ENCODE data around the gene TPO. TPM values are rescaled to one million over a fixed set of nuclear protein-coding genes. Genes with fewer than 3 reads are reported as not detected.

Gene TPO
- total RNA-seq, 1 experiment from 2014 or later = not detected

DNA sequence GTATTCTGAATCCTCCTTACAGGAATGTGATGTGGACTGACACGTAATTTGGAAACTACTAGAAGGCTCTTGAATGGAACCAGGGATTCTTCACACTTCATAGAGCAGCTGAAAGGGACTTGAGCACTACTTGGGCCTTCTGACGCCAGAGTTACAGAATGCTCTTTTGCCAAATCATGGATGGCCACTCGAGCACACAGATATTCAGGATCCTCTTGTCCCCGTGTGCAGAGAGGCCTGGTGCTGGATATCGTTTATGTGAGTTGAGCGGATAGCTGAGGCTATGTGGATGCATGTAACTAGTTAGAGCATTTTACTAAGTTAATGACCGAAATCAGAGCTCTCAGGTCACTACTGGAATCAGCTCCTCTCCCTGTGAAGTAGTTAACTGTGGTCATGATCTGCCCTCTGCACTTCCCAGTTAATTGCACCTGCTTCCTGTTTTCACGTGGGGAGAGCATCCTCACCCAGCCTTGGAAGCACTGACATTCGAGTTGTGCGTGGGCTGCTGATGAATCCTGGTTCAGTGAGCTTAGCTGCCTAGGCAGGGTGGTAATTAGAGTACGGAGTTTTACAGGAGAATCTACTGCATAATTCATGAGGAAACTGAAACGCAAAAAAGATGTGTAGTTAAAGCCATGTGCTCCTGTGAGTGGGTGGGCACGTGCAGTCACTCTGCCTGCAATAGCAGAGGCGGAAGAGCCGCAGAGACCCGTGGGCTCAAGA lies 5.2 kb upstream of the TPO start:
- H3K4me3 ChIP-seq (ENCODE audit: low read depth in 2 of 2, low read length in 2 of 2) = no peak overlapping the region

GRCh38 chr2:1414121-1414520 lies 858 bp downstream of the TPO start:
- POLR2A ChIA-PET = no interaction called here
- no peak for ATAC-seq
- BruUV-seq (replicated peaks) = no TSS peak

More for the DNA sequence above, 5.2 kb upstream of the TPO start:
- H3K9me3 ChIP-seq (ENCODE audit: control insufficient read depth, insufficient read depth, low read depth, low read length) = no peaks in the 10 kb centered on the region
- in situ Hi-C loops (cut with HindIII; ENCODE audit: low pct_unique_long_range_greater_than_20kb, low sequenced_read_pairs) (no loop called here), intact Hi-C loops (cut with micrococcal nuclease; ENCODE audit: unreplicated experiment) (no loop called here)
- ChIA-PET CTCF (no interaction called here), POLR2A (no interaction called here)
- no peaks in the 10 kb centered on the region for H3K36me3 ChIP-seq (ENCODE audit: control insufficient read depth, insufficient read depth, low read length)
- ATAC-seq (no peak), DNase-seq (ENCODE audit: low read depth, low spot score) (no peak)
- no TSS peak for BruUV-seq (replicated peaks)
- no peaks in the 10 kb centered on the region; the same call in 1 of the 2 replicates for H3K27me3 ChIP-seq (ENCODE audit: control insufficient read depth, insufficient read depth, low read length)
- TF ChIP-seq POLR2AphosphoS5 (IDR thresholded peaks at IDR 0.05; ENCODE audit: low read depth, low read length) (no peak), SIN3A (IDR thresholded peaks at IDR 0.05; ENCODE audit: borderline replicate concordance, insufficient read depth, low read depth, low read length) (no peak), TCF7L2 (IDR thresholded peaks at IDR 0.05; ENCODE audit: low read depth, low read length) (no peak), REST (IDR thresholded peaks at IDR 0.05; ENCODE audit: insufficient read depth in 1 of 2, low read depth in 2 of 2, low read length in 1 of 2) (no peak)
- TF ChIP-seq, protein P1, sequence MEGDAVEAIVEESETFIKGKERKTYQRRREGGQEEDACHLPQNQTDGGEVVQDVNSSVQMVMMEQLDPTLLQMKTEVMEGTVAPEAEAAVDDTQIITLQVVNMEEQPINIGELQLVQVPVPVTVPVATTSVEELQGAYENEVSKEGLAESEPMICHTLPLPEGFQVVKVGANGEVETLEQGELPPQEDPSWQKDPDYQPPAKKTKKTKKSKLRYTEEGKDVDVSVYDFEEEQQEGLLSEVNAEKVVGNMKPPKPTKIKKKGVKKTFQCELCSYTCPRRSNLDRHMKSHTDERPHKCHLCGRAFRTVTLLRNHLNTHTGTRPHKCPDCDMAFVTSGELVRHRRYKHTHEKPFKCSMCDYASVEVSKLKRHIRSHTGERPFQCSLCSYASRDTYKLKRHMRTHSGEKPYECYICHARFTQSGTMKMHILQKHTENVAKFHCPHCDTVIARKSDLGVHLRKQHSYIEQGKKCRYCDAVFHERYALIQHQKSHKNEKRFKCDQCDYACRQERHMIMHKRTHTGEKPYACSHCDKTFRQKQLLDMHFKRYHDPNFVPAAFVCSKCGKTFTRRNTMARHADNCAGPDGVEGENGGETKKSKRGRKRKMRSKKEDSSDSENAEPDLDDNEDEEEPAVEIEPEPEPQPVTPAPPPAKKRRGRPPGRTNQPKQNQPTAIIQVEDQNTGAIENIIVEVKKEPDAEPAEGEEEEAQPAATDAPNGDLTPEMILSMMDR (IDR thresholded peaks at IDR 0.05) = no peak
- no peak overlapping the region for H3K27ac ChIP-seq (ENCODE audit: low read length)
- H3K4me1 ChIP-seq (ENCODE audit: control insufficient read depth, insufficient read depth, low read length) = no peaks in the 10 kb centered on the region

More at GRCh38 chr2:1414121-1414520, 858 bp downstream of the TPO start:
- H3K9me3 ChIP-seq (ENCODE audit: control insufficient read depth, insufficient read depth, low read depth, low read length) = no peaks in the 10 kb centered on the region
- TF ChIP-seq SIN3A (IDR thresholded peaks at IDR 0.05; ENCODE audit: borderline replicate concordance, insufficient read depth, low read depth, low read length) = no peak
- TF ChIP-seq, protein P1 (IDR thresholded peaks at IDR 0.05) = no peak
- TF ChIP-seq TCF7L2 (IDR thresholded peaks at IDR 0.05; ENCODE audit: low read depth, low read length) = no peak
- TF ChIP-seq REST (IDR thresholded peaks at IDR 0.05; ENCODE audit: insufficient read depth in 1 of 2, low read depth in 2 of 2, low read length in 1 of 2) = no peak
- no peak for TF ChIP-seq POLR2AphosphoS5 (IDR thresholded peaks at IDR 0.05; ENCODE audit: low read depth, low read length)
- H3K4me3 ChIP-seq (ENCODE audit: low read depth in 2 of 2, low read length in 2 of 2) = no peak overlapping the region
- intact Hi-C loops (cut with micrococcal nuclease; ENCODE audit: unreplicated experiment) = no loop called here
- no peak overlapping the region for H3K27ac ChIP-seq (ENCODE audit: low read length)
- in situ Hi-C loops (cut with HindIII; ENCODE audit: low pct_unique_long_range_greater_than_20kb, low sequenced_read_pairs) = no loop called here
- H3K27me3 ChIP-seq (ENCODE audit: control insufficient read depth, insufficient read depth, low read length) = no peaks in the 10 kb centered on the region
- CTCF ChIA-PET = no interaction called here
- no peaks in the 10 kb centered on the region for H3K4me1 ChIP-seq (ENCODE audit: control insufficient read depth, insufficient read depth, low read length)
- DNase-seq (ENCODE audit: low read depth, low spot score) = no peak
- no peaks in the 10 kb centered on the region for H3K36me3 ChIP-seq (ENCODE audit: control insufficient read depth, insufficient read depth, low read length)

All from Panc1 (cell line).